ENCODE data around the gene CTNNB1. TPM values are rescaled to one million over a fixed set of nuclear protein-coding genes. Genes with fewer than 3 reads are reported as not detected.

The CTNNB1 gene
- polyA plus RNA-seq, 1 donor (not counting 4 experiments of a cell fraction or from before 2014, with no cell fraction given) = 644 TPM

DNA sequence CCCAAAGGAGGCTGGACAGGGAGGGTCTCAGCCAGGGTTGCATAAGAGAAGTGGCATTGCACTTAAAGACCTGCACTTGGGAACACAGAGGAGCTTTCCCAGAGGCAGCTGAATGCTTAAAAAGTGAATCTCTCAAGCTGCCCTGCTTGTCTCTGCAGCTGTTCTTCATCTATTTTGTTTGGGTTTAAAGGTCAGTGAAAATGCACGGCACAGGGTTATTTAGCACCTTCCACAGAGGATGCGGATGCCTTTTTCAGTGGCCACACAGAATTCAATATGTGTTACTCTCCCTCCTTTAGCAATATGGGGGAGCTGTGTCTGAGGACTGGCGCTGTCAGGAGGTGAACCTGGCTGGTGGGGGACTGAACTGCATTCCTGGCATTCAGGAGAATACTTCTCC lies 22.7 kb upstream of the CTNNB1 start:
- no peak overlapping the region for H3K4me2 ChIP-seq (ENCODE audit: control insufficient read depth, extremely low read depth, insufficient read depth, low read depth, low read length)
- TF ChIP-seq EZH2 (IDR thresholded peaks at IDR 0.05; ENCODE audit: low read length) = no peak
- TF ChIP-seq, protein P1, sequence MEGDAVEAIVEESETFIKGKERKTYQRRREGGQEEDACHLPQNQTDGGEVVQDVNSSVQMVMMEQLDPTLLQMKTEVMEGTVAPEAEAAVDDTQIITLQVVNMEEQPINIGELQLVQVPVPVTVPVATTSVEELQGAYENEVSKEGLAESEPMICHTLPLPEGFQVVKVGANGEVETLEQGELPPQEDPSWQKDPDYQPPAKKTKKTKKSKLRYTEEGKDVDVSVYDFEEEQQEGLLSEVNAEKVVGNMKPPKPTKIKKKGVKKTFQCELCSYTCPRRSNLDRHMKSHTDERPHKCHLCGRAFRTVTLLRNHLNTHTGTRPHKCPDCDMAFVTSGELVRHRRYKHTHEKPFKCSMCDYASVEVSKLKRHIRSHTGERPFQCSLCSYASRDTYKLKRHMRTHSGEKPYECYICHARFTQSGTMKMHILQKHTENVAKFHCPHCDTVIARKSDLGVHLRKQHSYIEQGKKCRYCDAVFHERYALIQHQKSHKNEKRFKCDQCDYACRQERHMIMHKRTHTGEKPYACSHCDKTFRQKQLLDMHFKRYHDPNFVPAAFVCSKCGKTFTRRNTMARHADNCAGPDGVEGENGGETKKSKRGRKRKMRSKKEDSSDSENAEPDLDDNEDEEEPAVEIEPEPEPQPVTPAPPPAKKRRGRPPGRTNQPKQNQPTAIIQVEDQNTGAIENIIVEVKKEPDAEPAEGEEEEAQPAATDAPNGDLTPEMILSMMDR (optimal IDR thresholded peaks at IDR 0.05 in 1 of 3, IDR thresholded peaks at IDR 0.05 in 1 of 3, conservative IDR thresholded peaks at IDR 0.05 in 1 of 3; ENCODE audit: extremely low read depth in 1 of 3, insufficient read depth in 2 of 3, low read length in 3 of 3) = no peak
- no peak overlapping the region for H3K4me3 ChIP-seq (ENCODE audit: control insufficient read depth in 2 of 3, extremely low read depth in 1 of 3, insufficient read depth in 2 of 3, low read depth in 1 of 3, low read length in 3 of 3)
- H3K9ac ChIP-seq (ENCODE audit: control insufficient read depth, extremely low read depth, insufficient read depth, low read length) = no peak overlapping the region
- DNase-seq (ENCODE audit: low read depth, low spot score) = no peak
- H3K9me3 ChIP-seq (ENCODE audit: control insufficient read depth, low read depth, low read length) = no peaks in the 10 kb centered on the region
- H2AFZ ChIP-seq (ENCODE audit: control insufficient read depth, low read length) = no peak overlapping the region
- H3K36me3 ChIP-seq (ENCODE audit: control insufficient read depth in 2 of 2, extremely low read depth in 1 of 2, insufficient read depth in 2 of 2, low read length in 2 of 2) = no peaks in the 10 kb centered on the region
- no peak for FAIRE-seq
- no peak overlapping the region for H3K27ac ChIP-seq (ENCODE audit: control insufficient read depth, insufficient read depth, low read length)
- H4K20me1 ChIP-seq (ENCODE audit: control insufficient read depth, extremely low read depth, insufficient read depth, low read length) = no peaks in the 10 kb centered on the region
- H3K79me2 ChIP-seq (ENCODE audit: control insufficient read depth, insufficient read depth, low read length) = no peaks in the 10 kb centered on the region
- no peaks in the 10 kb centered on the region for H3K4me1 ChIP-seq (ENCODE audit: control insufficient read depth, extremely low read depth, insufficient read depth, low read length)
- H3K27me3 ChIP-seq (ENCODE audit: control insufficient read depth, extremely low read depth, insufficient read depth, low read length) = no peaks in the 10 kb centered on the region
- H3K9me1 ChIP-seq (ENCODE audit: control insufficient read depth, extremely low read depth, insufficient read depth, low read length) = no peaks in the 10 kb centered on the region
- dilution Hi-C loops (cut with MboI; ENCODE audit: extremely low pct_ligation_motif_present, low sequenced_read_pairs) = no loop called here

- no peak for DNase-seq (ENCODE audit: low read depth, low spot score)
These were observed 20.7 kb upstream of the CTNNB1 start for GRCh38 chr3:41178576-41178975.

More at GRCh38 chr3:41178576-41178975, 20.7 kb upstream of the CTNNB1 start:
- Histone ChIP-seq H3K36me3 (ENCODE audit: control insufficient read depth in 2 of 2, extremely low read depth in 1 of 2, insufficient read depth in 2 of 2, low read length in 2 of 2) (no peaks in the 10 kb centered on the region), H3K4me2 (ENCODE audit: control insufficient read depth, extremely low read depth, insufficient read depth, low read depth, low read length) (no peak overlapping the region), H3K9ac (ENCODE audit: control insufficient read depth, extremely low read depth, insufficient read depth, low read length) (no peak overlapping the region), H3K79me2 (ENCODE audit: control insufficient read depth, insufficient read depth, low read length) (no peaks in the 10 kb centered on the region), H3K27ac (ENCODE audit: control insufficient read depth, insufficient read depth, low read length) (no peak overlapping the region), H3K9me1 (ENCODE audit: control insufficient read depth, extremely low read depth, insufficient read depth, low read length) (no peaks in the 10 kb centered on the region), H3K4me1 (ENCODE audit: control insufficient read depth, extremely low read depth, insufficient read depth, low read length) (no peaks in the 10 kb centered on the region), H4K20me1 (ENCODE audit: control insufficient read depth, extremely low read depth, insufficient read depth, low read length) (no peaks in the 10 kb centered on the region), H3K4me3 (ENCODE audit: control insufficient read depth in 2 of 3, extremely low read depth in 1 of 3, insufficient read depth in 2 of 3, low read depth in 1 of 3, low read length in 3 of 3) (no peak overlapping the region), H3K9me3 (ENCODE audit: control insufficient read depth, low read depth, low read length) (no peaks in the 10 kb centered on the region), H3K27me3 (ENCODE audit: control insufficient read depth, extremely low read depth, insufficient read depth, low read length) (no peaks in the 10 kb centered on the region), H2AFZ (ENCODE audit: control insufficient read depth, low read length) (no peak overlapping the region)
- FAIRE-seq = no peak
- TF ChIP-seq, protein P1 (optimal IDR thresholded peaks at IDR 0.05 in 1 of 3, IDR thresholded peaks at IDR 0.05 in 1 of 3, conservative IDR thresholded peaks at IDR 0.05 in 1 of 3; ENCODE audit: extremely low read depth in 1 of 3, insufficient read depth in 2 of 3, low read length in 3 of 3) = no peak
- TF ChIP-seq EZH2 (IDR thresholded peaks at IDR 0.05; ENCODE audit: low read length) = no peak
- dilution Hi-C loops (cut with MboI; ENCODE audit: extremely low pct_ligation_motif_present, low sequenced_read_pairs) = no loop called here

Measured in keratinocyte (primary cell).